Tibial nerve (tissue), 4 donors: ENCODE results near the gene TRMT13. TPM values are rescaled to one million over a fixed set of nuclear protein-coding genes. Genes with fewer than 3 reads are reported as not detected.

ENCODE experiments used
- DNase-seq, 2 donors: peaks; one replicate each; pipeline ENCODE4 v3.0.0-alpha.2; 2019; ENCODE audit warnings: low spot score in 2 of 2
- H3K27ac ChIP-seq, 4 donors: fragments of 200-600 bp; sonication (generic) in 3 of 4; one replicate each; pipeline ENCODE4 v1.5.1; 2017 to 2019; ENCODE audit warnings: mild to moderate bottlenecking in 1 of 4
- H3K27me3 ChIP-seq, 2 donors: fragments of 200-600 bp; sonication (generic) in 1 of 2; one replicate each; pipeline versions ENCODE4 v1.5.1 to v1.6.0; 2017 to 2019
- H3K36me3 ChIP-seq, 3 donors: fragments of 200-600 bp; sonication (generic); one replicate each; pipeline ENCODE4 v1.5.1; 2018 to 2019
- H3K4me1 ChIP-seq, 4 donors: fragments of 200-600 bp; sonication (generic) in 3 of 4; one replicate each; pipeline ENCODE4 v1.5.1; 2017 to 2019
- H3K4me3 ChIP-seq, 4 donors: fragments of 200-600 bp; sonication (generic) in 3 of 4; one replicate each; pipeline ENCODE4 v1.5.1; 2017 to 2019; ENCODE audit warnings: mild to moderate bottlenecking in 1 of 4, moderate library complexity in 1 of 4
- H3K9me3 ChIP-seq, 4 donors: fragments of 200-600 bp; sonication (generic) in 3 of 4; one replicate each; pipeline ENCODE4 v1.5.1; 2017 to 2019
- CTCF ChIP-seq, 5 experiments: fragments of 200-600 bp in 3 of 5; fragments of 450-650 bp in 2 of 5; sonication (generic) in 3 of 5; IDR thresholded peaks; one replicate each; pipeline ENCODE4 v1.5.1; 2016 to 2019; ENCODE audit warnings: antibody characterized with exemption in 5 of 5, mild to moderate bottlenecking in 3 of 5, moderate library complexity in 2 of 5
- EP300 ChIP-seq, 2 donors: sonication (generic); formaldehyde crosslinking; IDR thresholded peaks; one replicate each; pipeline ENCODE4 v1.6.1; 2017; ENCODE audit warnings: antibody characterized with exemption in 2 of 2, mild to moderate bottlenecking in 1 of 2
- POLR2A ChIP-seq, 2 donors: fragments of 450-650 bp; IDR thresholded peaks; one replicate each; pipeline ENCODE4 v1.6.1; 2017; ENCODE audit warnings: antibody characterized with exemption in 2 of 2, mild to moderate bottlenecking in 2 of 2, moderate library complexity in 2 of 2
- WGBS, 2 donors: methylation state at CpG; one replicate each; pipeline ENCODE4 v1.1.5; 2018; 5-methylcytosine and 5-hydroxymethylcytosine counted together
- total RNA-seq, 4 donors: library from RNA; depleted of rRNA; stranded (reverse); fragments of >200 nt; gene quantifications; one replicate each; pipeline ENCODE4 v1.1.0, GENCODE V29; 2016

The TRMT13 gene
- total RNA-seq, 4 donors from 2014 or later, result 10.2 to 33.0 (median 16.2) TPM

- TF ChIP-seq EP300 (IDR thresholded peaks at IDR 0.05) (no peak), POLR2A (IDR thresholded peaks at IDR 0.05) (no peak), CTCF (IDR thresholded peaks at IDR 0.05) (no peak)
- no peak for DNase-seq
- Histone ChIP-seq H3K27ac (no peak overlapping the region), H3K27me3 (no peaks in the 10 kb centered on the region), H3K9me3 (no peaks in the 10 kb centered on the region), H3K36me3 (no peaks in the 10 kb centered on the region), H3K4me3 (no peak overlapping the region), H3K4me1 (peaks cover 0 to 9% (median 0%) of the 10 kb centered on the region in 4 donors)
- WGBS, 2 donors, result 64 to 65% methylated on average over 1 of the region's 1 CpG
Measured at GRCh38 chr1:100127226-100127625, 5.7 kb upstream of the TRMT13 start.

GRCh38 chr1:100130552-100131077, 2.3 kb upstream of the TRMT13 start:
- no peaks in the 10 kb centered on the region for H3K36me3 ChIP-seq

GRCh38 chr1:100131623-100132022, 1.3 kb upstream of the TRMT13 start:
- no peak for DNase-seq
- peak overlapping the region in 1 of 4 donors; percentile 79 for H3K4me3 ChIP-seq
- H3K27me3 ChIP-seq, result no peaks in the 10 kb centered on the region
- TF ChIP-seq CTCF (IDR thresholded peaks at IDR 0.05), result no peak
- TF ChIP-seq EP300 (IDR thresholded peaks at IDR 0.05), result no peak
- H3K4me1 ChIP-seq, result peaks cover 0 to 41% (median 16%) of the 10 kb centered on the region in 4 donors
- H3K36me3 ChIP-seq, result peaks cover 0 to under 1% (median 0%) of the 10 kb centered on the region in 3 donors
- no peaks in the 10 kb centered on the region for H3K9me3 ChIP-seq
- WGBS, 2 donors, result 71 to 74% methylated on average over 8 of the region's 8 CpGs
- H3K27ac ChIP-seq, result no peak overlapping the region

More at GRCh38 chr1:100130552-100131077, 2.3 kb upstream of the TRMT13 start:
- no peak for TF ChIP-seq CTCF (IDR thresholded peaks at IDR 0.05)
- TF ChIP-seq EP300 (IDR thresholded peaks at IDR 0.05), result no peak
- no peak for TF ChIP-seq POLR2A (IDR thresholded peaks at IDR 0.05)
- H3K27me3 ChIP-seq, result no peaks in the 10 kb centered on the region
- H3K9me3 ChIP-seq, result no peaks in the 10 kb centered on the region
- peaks cover 0 to 33% (median 16%) of the 10 kb centered on the region in 4 donors for H3K4me1 ChIP-seq
- H3K4me3 ChIP-seq, result no peak overlapping the region
- no peak overlapping the region for H3K27ac ChIP-seq
- no peak for DNase-seq
- WGBS, 2 donors, result 62 to 68% methylated on average over 5 of the region's 5 CpGs

GRCh38 chr1:100134872-100135271, 1.9 kb downstream of the TRMT13 start:
- Histone ChIP-seq H3K27me3 (no peaks in the 10 kb centered on the region), H3K36me3 (peaks cover 0 to 33% (median 1%) of the 10 kb centered on the region in 3 donors), H3K27ac (no peak overlapping the region), H3K9me3 (no peaks in the 10 kb centered on the region), H3K4me3 (no peak overlapping the region), H3K4me1 (peaks cover 0 to 41% (median 16%) of the 10 kb centered on the region in 4 donors)
- TF ChIP-seq EP300 (IDR thresholded peaks at IDR 0.05) (no peak), POLR2A (IDR thresholded peaks at IDR 0.05) (no peak), CTCF (IDR thresholded peaks at IDR 0.05) (no peak)
- DNase-seq, result no peak
- WGBS, 2 donors, result 54 to 70% methylated on average over 3 of the region's 3 CpGs

GRCh38 chr1:100137602-100138001, 4.6 kb downstream of the TRMT13 start:
- no peak overlapping the region for H3K27ac ChIP-seq
- peaks cover 0 to 61% (median 8%) of the 10 kb centered on the region in 3 donors for H3K36me3 ChIP-seq
- 96% methylated on average over 2 of the region's 2 CpGs for WGBS, 2 donors
- no peak overlapping the region for H3K4me3 ChIP-seq
- DNase-seq, result no peak
- H3K27me3 ChIP-seq, result no peaks in the 10 kb centered on the region
- TF ChIP-seq EP300 (IDR thresholded peaks at IDR 0.05) (no peak), CTCF (IDR thresholded peaks at IDR 0.05) (no peak), POLR2A (IDR thresholded peaks at IDR 0.05) (no peak)
- peaks cover 0 to 30% (median 16%) of the 10 kb centered on the region in 4 donors for H3K4me1 ChIP-seq
- no peaks in the 10 kb centered on the region for H3K9me3 ChIP-seq
